Measurements from ENCODE around the gene RLF.

GRCh38 chr1:40167317-40167716 is 6.1 kb downstream of the RLF start:
- TF ChIP-seq POLR2A (IDR thresholded peaks at IDR 0.05) = no peak
- no peak for TF ChIP-seq CTCF (IDR thresholded peaks at IDR 0.05)

Measured in esophagus squamous epithelium (tissue), 4 donors.